SK-N-SH (cell line): ENCODE results near the gene GRIK1. TPM values are rescaled to one million over a fixed set of nuclear protein-coding genes. Genes with fewer than 3 reads are reported as not detected.

ENCODE experiments used
- CTCF ChIA-PET: fragments of 300-600, 350-600 bp; formaldehyde crosslinking; extraction: SDS; loops from one replicate; lab custom pipeline; 2021; lab: Yijun Ruan, JAX
- POLR2A ChIA-PET: fragments of 350-600 bp; sonication (Branson Sonifier 250); formaldehyde crosslinking; extraction: SDS; loops from one replicate; lab custom pipeline; 2020; ENCODE audit warnings: antibody characterized with exemption, inconsistent platforms; lab: Yijun Ruan, JAX
- DNase-seq: peaks from one replicate; pipeline ENCODE4 v3.0.0; 2012
- H2AFZ ChIP-seq: fragments of 200-600 bp; sonication (generic); 2 replicates; pipeline ENCODE4 v1.8.1; 2016; ENCODE audit warnings: antibody characterized with exemption, mild to moderate bottlenecking, low read depth
- H3F3A ChIP-seq: fragments of 200-600 bp; sonication (generic); replicated peaks from 2 replicates; pipeline ENCODE3; 2016; ENCODE audit warnings: antibody characterized with exemption, mild to moderate bottlenecking; ENCODE audit not compliant: insufficient read depth
- H3K27ac ChIP-seq, 2 experiments: fragments of 200-500 bp in 1 of 2; fragments of 200-600 bp in 1 of 2; sonication (Bioruptor generic) in 1 of 2; sonication (generic), shearing (Covaris generic) in 1 of 2; 2 replicates each; pipeline versions ENCODE4 v1.5.1 to v1.6.1; 2014 to 2016; ENCODE audit warnings: low read depth in 2 of 2, inconsistent platforms in 1 of 2, low read length in 1 of 2, mild to moderate bottlenecking in 1 of 2, mixed read lengths in 1 of 2
- H3K27me3 ChIP-seq: fragments of 200-600 bp; sonication (generic), shearing (Covaris generic); 2 replicates; pipeline ENCODE4 v1.6.1; 2016; ENCODE audit warnings: mixed run types; ENCODE audit not compliant: insufficient read depth
- H3K36me3 ChIP-seq, 2 experiments: fragments of 200-500 bp in 1 of 2; fragments of 200-600 bp in 1 of 2; sonication (Bioruptor generic) in 1 of 2; sonication (generic) in 1 of 2; replicated peaks in 1 of 2; 2 replicates each; pipeline versions ENCODE3 to v1.5.1; 2014 to 2016; ENCODE audit warnings: low read length in 1 of 2, mild to moderate bottlenecking in 1 of 2; ENCODE audit not compliant: insufficient read depth in 2 of 2, control insufficient read depth in 1 of 2
- H3K4me1 ChIP-seq, 2 experiments: fragments of 200-500 bp in 1 of 2; fragments of 200-600 bp in 1 of 2; sonication (Bioruptor generic) in 1 of 2; sonication (generic), shearing (Covaris generic) in 1 of 2; 2 replicates each; pipeline versions ENCODE4 v1.5.1 to v1.6.1; 2014 to 2016; ENCODE audit warnings: low read depth in 1 of 2, low read length in 1 of 2, mixed run types in 1 of 2; ENCODE audit not compliant: insufficient read depth in 2 of 2, control insufficient read depth in 1 of 2
- H3K4me2 ChIP-seq: fragments of 200-600 bp; sonication (generic), shearing (Covaris generic); 2 replicates; pipeline ENCODE4 v1.6.1; 2017; ENCODE audit warnings: mixed run types
- H3K4me3 ChIP-seq, 2 experiments: fragments of 200-500 bp in 1 of 2; fragments of 200-600 bp in 1 of 2; sonication (Bioruptor generic) in 1 of 2; sonication (generic), shearing (Covaris generic) in 1 of 2; 2 replicates each; pipeline versions ENCODE4 v1.5.1 to v1.8.1; 2014 to 2016; ENCODE audit warnings: low read depth in 2 of 2, inconsistent platforms in 1 of 2, low read length in 1 of 2, mild to moderate bottlenecking in 1 of 2, mixed read lengths in 1 of 2, moderate library complexity in 1 of 2
- H3K79me2 ChIP-seq: fragments of 200-600 bp; sonication (generic); 2 replicates; pipeline ENCODE4 v1.8.1; 2017; ENCODE audit warnings: mild to moderate bottlenecking; ENCODE audit not compliant: insufficient read depth
- H3K9ac ChIP-seq: fragments of 200-600 bp; sonication (generic); 2 replicates; pipeline ENCODE4 v1.6.1; 2017; ENCODE audit warnings: mixed run types
- H3K9me2 ChIP-seq: fragments of 200-600 bp; sonication (generic); 2 replicates; pipeline ENCODE4 v1.6.1; 2017; ENCODE audit warnings: mixed run types
- H3K9me3 ChIP-seq: fragments of 200-600 bp; sonication (generic); 2 replicates; pipeline ENCODE4 v1.6.1; 2017; ENCODE audit warnings: mixed run types, mild to moderate bottlenecking, moderate library complexity
- H4K20me1 ChIP-seq: fragments of 200-600 bp; sonication (generic); 2 replicates; pipeline ENCODE4 v1.6.1; 2017; ENCODE audit warnings: mild to moderate bottlenecking, mixed run types; ENCODE audit not compliant: insufficient read depth
- CTCF ChIP-seq: fragments of 200-600 bp; sonication (generic); IDR thresholded peaks from 2 replicates; pipeline ENCODE4 v1.6.1; 2017; ENCODE audit warnings: antibody characterized with exemption, mild to moderate bottlenecking, moderate library complexity
- ELF1 ChIP-seq: IDR thresholded peaks from 2 replicates; pipeline ENCODE4 v1.4.0; 2012
- EP300 ChIP-seq, 2 experiments: IDR thresholded peaks; 2 replicates each; pipeline versions ENCODE4 v1.4.0 to v1.6.1; 2012; ENCODE audit warnings: borderline replicate concordance in 1 of 2, low read depth in 1 of 2, low read length in 1 of 2
- EZH2phosphoT487 ChIP-seq: fragments of 200-600 bp; sonication (generic); IDR thresholded peaks from 2 replicates; pipeline ENCODE4 v1.6.1; 2017; ENCODE audit warnings: low read depth, mixed run types, mild to moderate bottlenecking, antibody characterized with exemption, moderate library complexity, borderline replicate concordance
- FOSL2 ChIP-seq: IDR thresholded peaks from 2 replicates; pipeline ENCODE4 v1.4.0; 2012; ENCODE audit warnings: low read depth, mild to moderate bottlenecking, moderate library complexity, borderline replicate concordance
- FOXJ3 ChIP-seq: sonication (generic); formaldehyde crosslinking; IDR thresholded peaks from 2 replicates; pipeline ENCODE4 v1.5.1; 2020; ENCODE audit warnings: mild to moderate bottlenecking, missing genetic modification reagents
- FOXM1 ChIP-seq: IDR thresholded peaks from 2 replicates; pipeline ENCODE4 v1.4.0; 2012; ENCODE audit warnings: low read depth, mild to moderate bottlenecking
- IRF3 ChIP-seq: fragments of 150-350 bp; IDR thresholded peaks from 2 replicates; pipeline ENCODE4 v1.6.1; 2016; ENCODE audit warnings: mild to moderate bottlenecking, low read depth, low read length
- JUND ChIP-seq: IDR thresholded peaks from 2 replicates; pipeline ENCODE4 v1.4.0; 2012
- MAX ChIP-seq: IDR thresholded peaks from 2 replicates; pipeline ENCODE4 v1.4.0; 2012; ENCODE audit warnings: low read depth
- MEF2A ChIP-seq: IDR thresholded peaks from 2 replicates; pipeline ENCODE4 v1.4.0; 2012; ENCODE audit warnings: low read depth, borderline replicate concordance
- NFIC ChIP-seq: IDR thresholded peaks from 2 replicates; pipeline ENCODE4 v1.4.0; 2012; ENCODE audit warnings: borderline replicate concordance
- NRF1 ChIP-seq: IDR thresholded peaks from 2 replicates; pipeline ENCODE4 v1.6.1; 2012; ENCODE audit warnings: low read depth, mild to moderate bottlenecking, low read length
- RAD21 ChIP-seq: IDR thresholded peaks from 2 replicates; pipeline ENCODE4 v1.6.1; 2012; ENCODE audit warnings: mild to moderate bottlenecking, low read length
- RCOR1 ChIP-seq: fragments of 150-350 bp; IDR thresholded peaks from 2 replicates; pipeline ENCODE4 v1.6.1; 2017; ENCODE audit warnings: antibody characterized with exemption, low read length
- TAF1 ChIP-seq: IDR thresholded peaks from 2 replicates; pipeline ENCODE4 v1.6.1; 2012; ENCODE audit warnings: low read depth, mild to moderate bottlenecking, low read length, moderate library complexity, borderline replicate concordance
- TCF12 ChIP-seq: IDR thresholded peaks from 2 replicates; pipeline ENCODE4 v1.4.0; 2012
- USF1 ChIP-seq: IDR thresholded peaks from 2 replicates; pipeline ENCODE4 v1.4.0; 2012; ENCODE audit warnings: low read depth, borderline replicate concordance
- USF2 ChIP-seq: fragments of 150-350 bp; IDR thresholded peaks from 2 replicates; pipeline ENCODE4 v1.6.1; 2017; ENCODE audit warnings: antibody characterized with exemption, low read length, low read depth, borderline replicate concordance
- YY1 ChIP-seq: IDR thresholded peaks from 2 replicates; pipeline ENCODE4 v1.4.0; 2012; ENCODE audit warnings: low read depth, mild to moderate bottlenecking
- WGBS: methylation state at CpG from one replicate; pipeline ENCODE4 v1.1.6; 2017; ENCODE audit warnings: low lambda C conversion rate; 5-methylcytosine and 5-hydroxymethylcytosine counted together
- polyA plus RNA-seq, 3 experiments: library from polyadenylated mRNA; depleted of rRNA; stranded (reverse); fragments of >200 nt; gene quantifications; 2 replicates each; pipeline ENCODE4 v1.2.3, GENCODE V29; 2012

GRIK1 gene
- polyA plus RNA-seq, 1 of the 3 experiments (the other 2 are of a cell fraction) = not detected

- no peak overlapping the region for H3K27ac ChIP-seq
- H3K9ac ChIP-seq = no peak overlapping the region
- 5% methylated on average over 7 of the region's 11 CpGs for whole genome bisulfite sequencing
- H3K4me1 ChIP-seq = no peaks in the 10 kb centered on the region
- H3K36me3 ChIP-seq = no peaks in the 10 kb centered on the region
- no peaks in the 10 kb centered on the region for H4K20me1 ChIP-seq
- H3K79me2 ChIP-seq = no peaks in the 10 kb centered on the region
- H3K4me2 ChIP-seq = no peak overlapping the region
- no peak overlapping the region for H2AFZ ChIP-seq
- DNase-seq = no peak
- TF ChIP-seq IRF3 (no peak), USF2 (no peak), EZH2phosphoT487 (no peak), RAD21 (no peak), TAF1 (no peak), FOSL2 (no peak), MEF2A (no peak), YY1 (no peak), CTCF (no peak), JUND (no peak), MAX (no peak), NRF1 (no peak)
- POLR2A ChIA-PET = no interaction called here
- CTCF ChIA-PET = interaction anchor here (0.6 to 1.0 kb wide), 2 partner anchors 13 to 542 kb away, joined by 3 read pairs; no protein-coding TSS in a partner anchor
- no peaks in the 10 kb centered on the region for H3K9me2 ChIP-seq
- no peaks in the 10 kb centered on the region for H3K9me3 ChIP-seq
- no peaks in the 10 kb centered on the region for H3F3A ChIP-seq
- H3K4me3 ChIP-seq = no peak overlapping the region
- H3K27me3 ChIP-seq = no peaks in the 10 kb centered on the region
These were observed 21.7 kb upstream of the GRIK1 start for GRCh38 chr21:29961291-29962027.

- Histone ChIP-seq H2AFZ (no peak overlapping the region), H3K9me3 (no peaks in the 10 kb centered on the region), H3K36me3 (no peaks in the 10 kb centered on the region), H4K20me1 (no peaks in the 10 kb centered on the region), H3K79me2 (no peaks in the 10 kb centered on the region), H3K9ac (no peak overlapping the region), H3K27me3 (no peaks in the 10 kb centered on the region; the same call in 1 of the 2 replicates), H3K27ac (no peak overlapping the region), H3K4me1 (no peaks in the 10 kb centered on the region), H3K4me2 (no peak overlapping the region), H3K4me3 (no peak overlapping the region), H3F3A (no peaks in the 10 kb centered on the region), H3K9me2 (no peaks in the 10 kb centered on the region)
- CTCF ChIA-PET = no interaction called here
- DNase-seq = no peak
- TF ChIP-seq TCF12 = no peak
- no peak for TF ChIP-seq RCOR1
- no peak for TF ChIP-seq USF1
- no peak for TF ChIP-seq RAD21
- no peak for TF ChIP-seq EP300 (IDR thresholded peaks at IDR 0.05; ENCODE audit: borderline replicate concordance in 1 of 2, low read depth in 1 of 2, low read length in 1 of 2)
- TF ChIP-seq ELF1 = no peak
- TF ChIP-seq FOXM1 = no peak
- TF ChIP-seq CTCF = no peak
- no peak for TF ChIP-seq FOXJ3 (CRISPR knock-in tag)
- TF ChIP-seq NFIC = no peak
- no peak for TF ChIP-seq MAX
- POLR2A ChIA-PET = no interaction called here
These were observed 18.8 kb upstream of the GRIK1 start for GRCh38 chr21:29958551-29958950.
